Sigmoid colon (tissue), 7 donors: ENCODE results near the gene PSMG3. TPM values are rescaled to one million over a fixed set of nuclear protein-coding genes. Genes with fewer than 3 reads are reported as not detected.

Experiments
- DNase-seq: peaks from one replicate; pipeline ENCODE4 v3.0.0-alpha.2; 2019
- H3K27ac ChIP-seq, 4 donors: fragments of 200-600 bp; sonication (generic); one replicate each; pipeline ENCODE4 v1.5.1; 2016 to 2019; ENCODE audit warnings: mild to moderate bottlenecking in 1 of 4
- H3K27me3 ChIP-seq, 3 donors: fragments of 200-600 bp; sonication (generic); one replicate each; pipeline ENCODE4 v1.5.1; 2019; ENCODE audit warnings: mild to moderate bottlenecking in 1 of 3
- H3K36me3 ChIP-seq, 4 donors: fragments of 200-600 bp; sonication (generic); one replicate each; pipeline ENCODE4 v1.5.1; 2016 to 2019
- H3K4me1 ChIP-seq, 4 donors: fragments of 200-600 bp; sonication (generic); one replicate each; pipeline ENCODE4 v1.5.1; 2017 to 2019
- H3K4me3 ChIP-seq, 4 donors: fragments of 200-600 bp; sonication (generic); one replicate each; pipeline ENCODE4 v1.5.1; 2017 to 2019; ENCODE audit warnings: mild to moderate bottlenecking in 2 of 4, moderate library complexity in 1 of 4
- H3K9me3 ChIP-seq, 4 donors: fragments of 200-600 bp in 3 of 4; sonication (generic) in 3 of 4; one replicate each; pipeline versions ENCODE4 v1.5.1 to v1.6.1; 2013 to 2019
- EP300 ChIP-seq, 4 donors: sonication (generic); formaldehyde crosslinking; IDR thresholded peaks; one replicate each; pipeline ENCODE4 v1.6.1; 2017; ENCODE audit warnings: antibody characterized with exemption in 4 of 4
- POLR2A ChIP-seq, 2 donors: fragments of 450-650 bp; IDR thresholded peaks; one replicate each; pipeline ENCODE4 v1.6.1; 2016; ENCODE audit warnings: antibody characterized with exemption in 2 of 2, mild to moderate bottlenecking in 2 of 2, moderate library complexity in 2 of 2
- POLR2AphosphoS5 ChIP-seq, 4 donors: sonication (generic); formaldehyde crosslinking; IDR thresholded peaks; one replicate each; pipeline ENCODE4 v1.6.1; 2017; ENCODE audit warnings: antibody characterized with exemption in 4 of 4
- WGBS, 2 donors: extraction: QIAGEN DNeasy Blood & Tissue Kit; methylation state at CpG; one replicate each; pipeline ENCODE4 v1.1.7; 2013; 5-methylcytosine and 5-hydroxymethylcytosine counted together
- intact Hi-C: fragments of 100-400 bp; cut with DNase I; formaldehyde crosslinking; loops from one replicate; pipeline ENCODE4 v1.15.1; 2023
- polyA plus RNA-seq, 3 donors: library from polyadenylated mRNA; stranded (reverse); fragments of 200-250 nt; gene quantifications; one replicate each; pipeline ENCODE4 v1.2.3, GENCODE V29; 2013
- total RNA-seq, 4 donors: library from RNA; depleted of rRNA; stranded (reverse); fragments of >200 nt; gene quantifications; one replicate each; pipeline ENCODE4 v1.1.0, GENCODE V29; 2016
- TF ChIP-seq, protein P1 (sequence below), 4 experiments: fragments of 450-650 bp in 3 of 4; fragments of 200-600 bp in 1 of 4; IDR thresholded peaks; one replicate each; pipeline ENCODE4 v1.5.1; 2016 to 2019; ENCODE audit warnings: antibody characterized with exemption in 4 of 4, mild to moderate bottlenecking in 3 of 4, moderate library complexity in 2 of 4
- donor health status: healthy with polysubstance abuse.
- donor health status: Bipolar disorder and iron deficiency.
- donor health status: healthy.

Gene PSMG3
- total and polyA plus RNA-seq, 7 donors, result 23.3 to 68.0 (median 50.5) TPM

- peaks cover 11 to 58% (median 28%) of the 10 kb centered on the region in 3 donors for H3K27me3 ChIP-seq
- intact Hi-C loops, result no loop called here
- H3K9me3 ChIP-seq, result no peaks in the 10 kb centered on the region
- no peaks in the 10 kb centered on the region for H3K4me1 ChIP-seq
- WGBS, 2 donors, result 92 to 93% methylated on average over 11 of the region's 11 CpGs
- no peak for DNase-seq
- no peaks in the 10 kb centered on the region for H3K36me3 ChIP-seq
- no peak overlapping the region for H3K27ac ChIP-seq
- H3K4me3 ChIP-seq, result no peak overlapping the region
- TF ChIP-seq POLR2AphosphoS5 (IDR thresholded peaks at IDR 0.05) (no peak), EP300 (IDR thresholded peaks at IDR 0.05) (no peak), POLR2A (IDR thresholded peaks at IDR 0.05) (no peak)
- TF ChIP-seq, protein P1, sequence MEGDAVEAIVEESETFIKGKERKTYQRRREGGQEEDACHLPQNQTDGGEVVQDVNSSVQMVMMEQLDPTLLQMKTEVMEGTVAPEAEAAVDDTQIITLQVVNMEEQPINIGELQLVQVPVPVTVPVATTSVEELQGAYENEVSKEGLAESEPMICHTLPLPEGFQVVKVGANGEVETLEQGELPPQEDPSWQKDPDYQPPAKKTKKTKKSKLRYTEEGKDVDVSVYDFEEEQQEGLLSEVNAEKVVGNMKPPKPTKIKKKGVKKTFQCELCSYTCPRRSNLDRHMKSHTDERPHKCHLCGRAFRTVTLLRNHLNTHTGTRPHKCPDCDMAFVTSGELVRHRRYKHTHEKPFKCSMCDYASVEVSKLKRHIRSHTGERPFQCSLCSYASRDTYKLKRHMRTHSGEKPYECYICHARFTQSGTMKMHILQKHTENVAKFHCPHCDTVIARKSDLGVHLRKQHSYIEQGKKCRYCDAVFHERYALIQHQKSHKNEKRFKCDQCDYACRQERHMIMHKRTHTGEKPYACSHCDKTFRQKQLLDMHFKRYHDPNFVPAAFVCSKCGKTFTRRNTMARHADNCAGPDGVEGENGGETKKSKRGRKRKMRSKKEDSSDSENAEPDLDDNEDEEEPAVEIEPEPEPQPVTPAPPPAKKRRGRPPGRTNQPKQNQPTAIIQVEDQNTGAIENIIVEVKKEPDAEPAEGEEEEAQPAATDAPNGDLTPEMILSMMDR (IDR thresholded peaks at IDR 0.05), result no peak
Observed at GRCh38 chr7:1597791-1598190, 28.0 kb upstream of the PSMG3 start.

- H3K27ac ChIP-seq, result no peak overlapping the region
- TF ChIP-seq EP300 (IDR thresholded peaks at IDR 0.05) (no peak), POLR2A (IDR thresholded peaks at IDR 0.05) (no peak)
- TF ChIP-seq, protein P1 (IDR thresholded peaks at IDR 0.05), result no peak
- no peaks in the 10 kb centered on the region for H3K36me3 ChIP-seq
- H3K4me3 ChIP-seq, result no peak overlapping the region
- 78 to 87% methylated on average over 16 of the region's 16 CpGs for WGBS, 2 donors
- DNase-seq, result no peak
- H3K9me3 ChIP-seq, result no peaks in the 10 kb centered on the region
- H3K4me1 ChIP-seq, result no peaks in the 10 kb centered on the region
- intact Hi-C loops, result no loop called here
- H3K27me3 ChIP-seq, result peaks cover 11 to 60% (median 34%) of the 10 kb centered on the region in 3 donors
Observed at GRCh38 chr7:1597066-1597760, 27.4 kb upstream of the PSMG3 start.

DNA sequence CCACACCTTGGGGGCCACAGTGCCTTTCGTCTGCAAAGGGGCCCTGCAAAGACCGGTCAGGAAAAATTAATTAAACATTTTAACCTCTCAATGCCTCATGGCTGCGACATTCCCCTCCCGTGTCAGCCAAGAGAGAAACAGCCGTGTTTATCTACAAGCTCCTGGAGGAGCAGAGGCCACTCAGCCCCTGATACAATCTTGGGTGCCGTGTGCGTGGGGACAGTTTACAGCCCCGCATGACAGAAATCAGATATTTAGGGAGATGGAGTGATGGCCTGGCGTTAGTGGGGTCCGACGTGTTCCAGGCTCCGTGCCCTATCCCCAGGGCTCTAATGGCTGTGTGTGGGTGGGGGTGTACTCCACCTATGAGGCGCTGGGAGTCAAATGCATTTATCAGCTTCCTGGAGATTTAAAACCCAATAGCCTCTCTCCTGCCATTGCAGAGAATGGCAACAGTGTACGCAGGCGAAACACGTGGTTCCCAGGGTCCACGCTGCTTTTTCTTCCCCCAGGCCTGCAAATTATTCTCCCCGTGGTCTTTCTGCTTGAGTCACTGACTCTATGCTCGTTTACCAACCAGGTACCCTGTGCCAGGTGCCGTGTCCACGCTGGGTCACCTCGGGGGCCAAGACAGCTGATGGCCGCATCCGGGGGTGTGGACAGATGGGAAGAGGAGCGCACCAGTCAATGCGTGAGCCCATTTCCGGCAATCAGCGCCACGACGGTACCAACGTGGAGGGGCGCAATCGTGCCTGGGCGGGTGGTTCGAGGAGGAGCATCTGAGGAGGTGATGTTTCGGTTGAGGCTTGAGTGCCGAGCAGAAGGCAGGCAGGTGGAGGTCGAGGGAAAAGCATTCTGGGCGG, 26.6 kb upstream of the PSMG3 start:
- Histone ChIP-seq H3K36me3 (no peaks in the 10 kb centered on the region), H3K9me3 (no peaks in the 10 kb centered on the region), H3K27ac (no peak overlapping the region), H3K4me1 (no peaks in the 10 kb centered on the region), H3K4me3 (no peak overlapping the region), H3K27me3 (peaks cover 11 to 64% (median 35%) of the 10 kb centered on the region in 3 donors)
- DNase-seq, result no peak
- TF ChIP-seq POLR2AphosphoS5 (IDR thresholded peaks at IDR 0.05) (no peak), EP300 (IDR thresholded peaks at IDR 0.05) (no peak), POLR2A (IDR thresholded peaks at IDR 0.05) (no peak)
- TF ChIP-seq, protein P1 (IDR thresholded peaks at IDR 0.05), result no peak
- intact Hi-C loops, result no loop called here
- WGBS, 2 donors, result 78 to 82% methylated on average over 39 of the region's 39 CpGs

DNA sequence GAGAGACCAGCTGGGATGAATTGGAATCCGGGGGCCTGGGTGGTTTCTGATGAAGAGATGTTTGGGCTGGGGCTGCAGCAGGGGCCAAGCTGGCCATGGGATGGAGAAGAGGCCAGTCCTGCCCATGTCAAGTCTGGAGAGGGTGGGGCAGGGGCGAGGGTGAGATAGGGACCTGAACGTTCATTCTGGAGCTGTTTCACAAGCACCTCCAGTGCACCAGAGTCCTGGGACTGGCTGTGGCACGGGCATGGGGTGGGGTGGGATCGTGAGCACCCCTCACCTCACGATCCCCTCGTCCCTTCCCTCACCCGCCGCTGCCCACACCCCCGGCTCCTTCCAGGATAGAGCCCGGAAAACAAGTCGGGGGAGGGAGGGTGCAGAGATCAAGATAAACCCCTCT, 25.8 kb upstream of the PSMG3 start:
- peaks cover 15 to 72% (median 38%) of the 10 kb centered on the region in 3 donors for H3K27me3 ChIP-seq

More for the DNA sequence above, 25.8 kb upstream of the PSMG3 start:
- TF ChIP-seq POLR2AphosphoS5 (IDR thresholded peaks at IDR 0.05), result no peak
- TF ChIP-seq EP300 (IDR thresholded peaks at IDR 0.05), result no peak
- TF ChIP-seq POLR2A (IDR thresholded peaks at IDR 0.05), result no peak
- TF ChIP-seq, protein P1 (IDR thresholded peaks at IDR 0.05), result no peak
- intact Hi-C loops, result no loop called here
- Histone ChIP-seq H3K9me3 (no peaks in the 10 kb centered on the region), H3K27ac (no peak overlapping the region), H3K4me3 (no peak overlapping the region), H3K4me1 (no peaks in the 10 kb centered on the region), H3K36me3 (no peaks in the 10 kb centered on the region)
- WGBS, 2 donors, result 70 to 78% methylated on average over 12 of the region's 12 CpGs
- no peak for DNase-seq
